UCSD-AML1 (cell line): ENCODE results near the gene MED10.

Source experiments
- DNase-seq: peaks from one replicate; lab custom pipeline; 2025; ENCODE audit not compliant: unreplicated experiment; lab: John Stamatoyannopoulos, UW

Gene MED10

GRCh38 chr5:6399980-6400910 lies 21.9 kb upstream of the MED10 start:
- DNase-seq, result no peak

DNA sequence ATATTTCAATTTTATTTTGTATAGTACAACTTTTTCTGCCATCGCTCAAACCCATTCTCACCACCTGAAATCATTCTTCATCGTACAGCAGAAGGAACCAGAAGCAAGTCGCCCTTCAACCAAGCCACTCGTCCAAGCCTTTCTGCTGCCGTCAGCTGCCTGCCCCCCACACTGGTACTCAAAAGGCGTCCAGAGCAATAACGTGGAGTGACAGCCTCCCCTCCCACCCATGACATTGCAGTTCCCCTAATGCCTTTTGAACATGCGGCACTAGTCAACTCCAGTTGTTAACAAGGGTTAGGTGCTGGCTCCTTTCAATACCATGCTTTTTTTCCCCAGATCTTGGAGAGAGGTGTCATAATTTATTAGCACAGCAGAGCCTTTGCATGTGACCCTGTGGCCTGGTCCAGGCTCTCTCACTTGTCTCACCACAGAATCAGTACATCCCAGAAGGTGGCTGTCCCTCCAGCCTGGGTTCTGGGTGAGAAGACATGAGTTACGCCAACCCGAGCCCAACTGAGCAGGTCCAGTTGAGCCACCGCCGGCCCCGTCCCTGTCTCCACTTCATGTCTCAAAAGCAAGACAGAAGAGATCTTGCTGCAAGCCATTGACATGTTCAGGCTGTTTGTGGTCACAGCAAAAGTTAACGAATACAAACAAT lies 20.4 kb upstream of the MED10 start:
- DNase-seq, result no peak

DNA sequence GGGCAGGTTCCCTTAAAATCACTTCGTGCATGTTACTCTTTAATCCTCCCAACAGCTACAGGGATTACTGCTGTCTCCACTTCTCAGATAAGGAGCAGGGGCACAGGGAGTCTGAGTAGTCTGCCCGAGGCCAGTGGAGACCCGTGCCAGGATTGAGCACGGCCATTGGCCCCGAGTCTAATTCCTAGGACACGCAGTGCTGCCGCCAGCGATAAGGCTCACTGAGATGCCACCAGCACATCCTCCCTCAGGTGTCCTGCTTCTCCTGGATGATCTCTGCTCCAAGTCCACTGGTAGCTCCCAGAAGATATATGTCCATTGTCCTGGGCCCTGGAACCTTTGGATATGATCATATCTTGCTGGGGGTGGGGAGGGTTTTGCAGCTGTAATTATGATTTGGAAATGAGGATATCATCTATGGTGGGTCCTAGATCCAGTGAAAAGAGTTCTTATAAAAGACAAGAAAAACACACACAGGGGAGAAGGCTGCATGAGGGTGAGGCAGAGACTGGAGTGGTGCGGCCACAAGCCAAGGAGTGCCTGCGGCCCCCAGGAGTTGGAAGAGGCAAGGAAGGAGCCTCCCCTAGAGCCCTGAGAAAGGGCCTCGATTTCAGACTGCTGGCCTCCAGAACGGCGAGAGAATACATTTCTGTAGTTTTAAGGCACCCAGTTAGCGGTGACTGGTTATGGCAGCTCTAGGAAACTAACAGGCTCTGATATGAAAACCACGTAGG lies 19.4 kb upstream of the MED10 start:
- no peak for DNase-seq

DNA sequence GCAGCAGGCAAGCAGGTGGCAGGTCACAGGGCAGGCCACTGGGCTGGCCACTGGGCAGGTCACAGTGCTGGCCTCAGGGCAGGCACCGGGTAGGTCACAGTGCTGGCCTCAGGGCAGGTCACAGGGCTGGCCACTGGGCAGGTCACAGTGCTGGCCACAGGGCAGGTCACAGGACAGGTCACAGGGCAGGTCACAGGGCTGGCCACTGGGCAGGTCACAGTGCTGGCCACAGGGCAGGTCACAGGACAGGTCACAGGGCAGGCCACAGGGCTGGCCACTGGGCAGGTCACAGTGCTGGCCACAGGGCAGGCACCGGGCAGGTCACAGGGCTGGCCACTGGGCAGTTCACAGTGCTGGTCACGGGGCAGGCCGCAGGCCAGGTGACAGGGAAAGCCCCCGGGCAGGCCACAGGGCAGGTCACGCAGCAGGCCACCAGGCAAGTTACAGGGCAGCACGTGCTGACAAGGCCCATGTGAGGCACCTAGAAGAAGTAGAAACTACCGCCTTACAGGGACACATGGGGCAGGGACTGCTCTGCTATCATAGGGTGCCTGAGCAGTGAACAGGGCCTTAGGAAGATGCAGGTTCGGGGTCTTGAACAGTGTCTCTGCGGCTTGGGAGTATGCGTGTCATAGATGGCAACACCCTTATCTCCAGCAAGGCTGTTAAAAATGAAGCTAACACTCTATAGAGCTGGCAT lies 18.6 kb upstream of the MED10 start:
- no peak for DNase-seq

- DNase-seq, result no peak
These were observed 17.7 kb upstream of the MED10 start for GRCh38 chr5:6396043-6396442.

DNA sequence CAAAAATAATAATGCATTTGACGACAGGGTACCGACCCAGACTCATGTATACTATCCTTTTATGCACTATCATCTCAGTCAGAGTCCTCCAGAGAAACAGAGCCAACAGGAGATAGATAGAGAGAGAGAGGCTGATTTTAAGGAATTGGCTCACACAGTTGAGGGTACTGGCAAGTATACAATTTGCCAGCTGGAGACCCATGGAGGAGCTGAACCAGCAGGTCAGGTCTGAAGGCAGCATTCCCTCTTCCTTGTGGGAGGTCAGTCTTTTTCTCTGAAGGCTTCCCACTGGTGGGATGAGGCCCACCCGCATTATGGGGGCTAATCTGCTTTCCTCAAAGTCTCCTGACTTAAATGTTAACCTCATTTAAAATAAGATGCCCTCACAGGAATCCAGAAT lies 17.3 kb upstream of the MED10 start:
- DNase-seq, result no peak

GRCh38 chr5:6395102-6395445 lies 16.7 kb upstream of the MED10 start:
- DNase-seq, result no peak

DNA sequence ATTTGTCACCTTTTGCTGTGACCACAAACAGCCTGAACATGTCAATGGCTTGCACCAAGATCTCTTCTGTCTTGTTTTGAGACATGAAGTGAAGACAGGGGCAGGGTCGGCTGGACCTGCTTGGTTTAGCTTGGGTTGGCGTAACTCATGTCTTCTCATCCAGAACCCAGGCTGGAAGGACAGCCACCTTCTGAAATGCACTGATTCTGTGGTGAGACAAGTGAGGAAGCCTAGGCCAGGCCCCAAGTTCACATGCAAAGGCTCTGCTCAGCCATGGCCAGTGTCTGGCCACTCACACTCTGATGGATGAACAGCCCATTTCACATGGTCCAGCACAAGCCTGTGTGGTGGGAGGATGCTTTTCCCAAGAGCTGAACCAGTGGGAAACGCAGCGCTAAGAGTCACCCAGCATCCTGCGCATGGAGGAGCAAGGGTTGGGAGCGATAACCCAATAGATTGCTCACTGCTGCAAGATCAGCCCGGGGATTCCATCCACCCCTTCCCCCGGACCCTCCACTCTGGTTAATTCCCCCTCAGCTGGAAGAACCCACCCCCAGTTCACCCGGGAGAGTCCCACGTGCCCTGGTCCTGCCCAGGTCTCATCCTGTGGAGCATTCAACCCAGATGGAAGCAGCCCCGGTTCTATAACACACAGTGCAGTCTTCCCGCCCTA lies 16.2 kb upstream of the MED10 start:
- no peak for DNase-seq

DNA sequence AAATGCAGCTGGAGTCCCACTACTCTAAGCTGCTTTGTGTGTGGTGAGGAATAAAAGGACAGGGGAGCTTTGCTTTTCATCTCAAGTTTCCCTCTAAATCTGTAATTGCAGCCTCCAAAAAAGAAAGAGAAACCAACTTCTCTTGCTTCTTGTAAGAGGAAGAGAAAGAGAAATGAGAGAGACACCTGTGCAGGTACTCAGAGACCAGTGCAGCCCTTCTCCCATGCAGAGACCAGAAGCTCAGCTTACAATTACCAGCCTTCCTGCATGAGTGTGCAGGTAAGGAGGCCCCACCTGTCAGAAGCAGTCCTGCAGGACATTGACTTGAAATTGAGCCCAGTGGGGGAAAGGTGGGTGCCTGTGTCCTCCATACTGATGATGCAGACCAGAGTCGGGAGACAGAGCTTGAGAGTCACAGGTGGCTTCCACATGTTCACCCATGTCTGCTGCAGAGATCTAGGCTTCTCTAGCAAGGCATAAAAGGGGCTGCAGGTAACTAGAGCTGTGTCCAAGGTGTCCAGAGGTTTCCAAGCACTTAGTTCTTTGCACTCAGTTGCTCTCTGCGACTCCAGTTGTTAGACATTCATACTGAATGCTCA lies 15.3 kb upstream of the MED10 start:
- DNase-seq, result no peak

GRCh38 chr5:6392561-6392960 lies 14.2 kb upstream of the MED10 start:
- no peak for DNase-seq

DNA sequence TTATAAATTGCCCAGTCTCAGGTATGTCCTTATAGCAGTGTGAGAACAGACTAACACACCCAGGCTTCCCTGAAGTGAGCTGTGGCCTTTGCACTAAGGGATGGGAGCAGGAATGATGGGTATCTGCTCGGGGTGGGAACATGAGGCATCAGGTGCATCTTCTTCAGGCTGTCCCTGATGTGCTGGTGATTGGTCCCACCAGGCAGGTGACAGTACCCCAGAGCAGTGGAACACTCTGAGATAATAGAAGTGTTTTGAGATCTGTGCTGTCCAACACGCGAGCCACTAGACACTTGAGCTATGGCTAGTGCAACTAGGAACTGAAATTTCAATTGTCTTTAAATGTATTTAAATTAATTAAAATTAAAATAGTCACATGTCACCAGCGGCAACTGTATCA lies 12.8 kb upstream of the MED10 start:
- DNase-seq, result no peak

DNA sequence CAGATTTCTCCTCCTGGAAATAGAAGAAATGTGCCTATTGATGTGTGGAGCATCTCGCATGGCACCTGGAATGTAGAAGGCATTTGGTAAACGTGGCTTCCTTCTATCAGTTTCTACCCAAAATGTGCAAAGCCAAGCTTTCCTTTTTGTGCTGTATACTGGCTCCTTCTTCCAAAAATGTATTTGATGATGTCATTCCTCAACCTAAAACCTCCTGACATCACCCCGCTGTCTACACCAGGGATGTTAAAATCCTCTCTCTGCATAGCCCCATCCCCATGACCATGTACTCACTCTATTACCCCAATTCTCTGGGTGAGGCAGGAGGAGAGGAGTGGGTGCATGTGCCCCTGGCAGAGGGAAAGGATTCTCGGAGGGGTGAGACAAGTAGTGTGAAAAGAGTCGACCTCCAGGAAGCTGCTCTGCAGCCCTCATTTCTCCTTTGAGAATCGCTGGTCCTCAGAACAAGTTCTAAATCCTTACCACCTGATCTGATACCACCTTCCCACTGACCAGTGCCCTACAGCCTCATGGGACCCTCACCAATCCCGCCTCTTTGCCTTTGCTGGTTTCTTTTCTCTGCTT lies 11.7 kb upstream of the MED10 start:
- no peak for DNase-seq

- DNase-seq, result no peak
These were observed 11.1 kb upstream of the MED10 start for GRCh38 chr5:6389397-6389796.

- DNase-seq, result no peak
These were observed 9.6 kb upstream of the MED10 start for GRCh38 chr5:6387970-6388369.

- no peak for DNase-seq
These were observed 7.9 kb upstream of the MED10 start for GRCh38 chr5:6386271-6386670.

- DNase-seq, result no peak
These were observed 6.5 kb upstream of the MED10 start for GRCh38 chr5:6384856-6385255.

GRCh38 chr5:6383376-6383775 lies 5.0 kb upstream of the MED10 start:
- DNase-seq, result no peak

- DNase-seq, result no peak
These were observed 899 bp upstream of the MED10 start for GRCh38 chr5:6379246-6379645.

GRCh38 chr5:6378766-6379103 lies 388 bp upstream of the MED10 start:
- DNase-seq, result no peak

DNA sequence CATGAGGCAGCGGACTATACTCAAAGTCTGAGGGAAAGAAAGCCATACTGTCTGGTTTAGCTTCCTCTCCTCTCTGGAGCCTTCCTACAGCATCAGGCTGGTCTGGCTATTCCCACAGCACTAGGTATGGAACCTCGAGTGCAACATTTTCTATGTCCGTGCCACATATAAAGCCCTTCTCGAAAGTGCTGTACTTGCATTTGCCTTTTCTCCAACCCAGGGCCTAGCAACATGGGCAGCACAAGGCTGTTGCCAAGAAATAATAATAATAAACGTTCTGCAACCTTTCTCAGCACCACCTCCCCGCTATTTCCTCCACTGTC lies 804 bp downstream of the MED10 start:
- DNase-seq, result no peak
